GM12874 (cell line): ENCODE results near the gene ADAMTSL3.

Experiments used
- TF ChIP-seq, protein P1 (sequence below): IDR thresholded peaks from 2 replicates; pipeline ENCODE4 v1.5.1; 2011; ENCODE audit warnings: low read depth, mild to moderate bottlenecking, control low read depth, low read length, moderate library complexity; ENCODE audit not compliant: insufficient read depth

Gene ADAMTSL3

DNA sequence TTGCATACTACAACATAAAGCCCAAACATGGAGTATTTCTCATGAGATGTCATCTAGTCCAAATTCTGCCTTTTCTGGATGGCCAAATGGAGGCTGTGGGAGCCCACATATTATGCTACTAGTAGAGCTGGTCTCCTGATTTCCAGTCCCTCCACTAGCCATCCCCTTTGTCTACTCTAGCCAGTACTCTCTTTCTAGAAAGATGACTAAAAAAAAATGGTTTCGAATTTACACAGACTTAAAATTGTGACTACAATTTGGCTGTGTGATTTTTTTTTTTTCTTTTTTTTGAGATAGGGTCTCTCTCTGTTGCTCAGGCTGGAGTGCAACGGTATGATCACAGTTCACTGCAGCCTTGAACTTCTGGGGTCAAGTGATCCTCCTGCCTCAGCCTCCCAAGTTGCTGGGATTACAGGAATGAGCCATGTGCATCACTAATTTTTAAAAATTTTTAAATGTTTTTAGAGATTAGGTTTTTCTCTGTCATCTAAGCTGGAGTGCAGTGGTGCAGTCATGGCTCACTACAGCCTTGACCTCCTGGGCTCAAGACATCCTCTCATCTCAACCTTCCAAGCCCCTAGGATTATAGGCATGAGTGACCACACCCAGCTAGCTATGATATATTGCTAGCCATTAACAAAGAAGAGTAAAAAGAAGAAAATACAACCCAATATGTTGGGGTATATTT is 273.9 kb downstream of the ADAMTSL3 start:
- TF ChIP-seq, protein P1, sequence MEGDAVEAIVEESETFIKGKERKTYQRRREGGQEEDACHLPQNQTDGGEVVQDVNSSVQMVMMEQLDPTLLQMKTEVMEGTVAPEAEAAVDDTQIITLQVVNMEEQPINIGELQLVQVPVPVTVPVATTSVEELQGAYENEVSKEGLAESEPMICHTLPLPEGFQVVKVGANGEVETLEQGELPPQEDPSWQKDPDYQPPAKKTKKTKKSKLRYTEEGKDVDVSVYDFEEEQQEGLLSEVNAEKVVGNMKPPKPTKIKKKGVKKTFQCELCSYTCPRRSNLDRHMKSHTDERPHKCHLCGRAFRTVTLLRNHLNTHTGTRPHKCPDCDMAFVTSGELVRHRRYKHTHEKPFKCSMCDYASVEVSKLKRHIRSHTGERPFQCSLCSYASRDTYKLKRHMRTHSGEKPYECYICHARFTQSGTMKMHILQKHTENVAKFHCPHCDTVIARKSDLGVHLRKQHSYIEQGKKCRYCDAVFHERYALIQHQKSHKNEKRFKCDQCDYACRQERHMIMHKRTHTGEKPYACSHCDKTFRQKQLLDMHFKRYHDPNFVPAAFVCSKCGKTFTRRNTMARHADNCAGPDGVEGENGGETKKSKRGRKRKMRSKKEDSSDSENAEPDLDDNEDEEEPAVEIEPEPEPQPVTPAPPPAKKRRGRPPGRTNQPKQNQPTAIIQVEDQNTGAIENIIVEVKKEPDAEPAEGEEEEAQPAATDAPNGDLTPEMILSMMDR = no peak

DNA sequence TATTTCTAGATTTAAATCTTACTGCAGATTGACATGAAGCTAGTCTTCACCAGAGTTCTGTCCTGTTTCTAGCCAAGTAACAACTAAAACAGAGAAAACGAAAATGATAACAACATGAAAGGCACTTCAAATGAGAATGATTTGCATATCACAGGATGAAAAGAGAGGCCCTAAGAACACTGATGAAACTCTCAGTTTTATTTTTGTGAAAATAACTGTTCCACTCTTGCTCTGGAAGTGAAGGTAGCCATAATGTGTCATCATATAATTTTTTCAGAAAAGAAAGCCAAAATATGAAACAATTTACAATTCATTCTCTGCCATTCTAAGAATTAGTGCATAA is 274.4 kb downstream of the ADAMTSL3 start:
- TF ChIP-seq, protein P1 = no peak

DNA sequence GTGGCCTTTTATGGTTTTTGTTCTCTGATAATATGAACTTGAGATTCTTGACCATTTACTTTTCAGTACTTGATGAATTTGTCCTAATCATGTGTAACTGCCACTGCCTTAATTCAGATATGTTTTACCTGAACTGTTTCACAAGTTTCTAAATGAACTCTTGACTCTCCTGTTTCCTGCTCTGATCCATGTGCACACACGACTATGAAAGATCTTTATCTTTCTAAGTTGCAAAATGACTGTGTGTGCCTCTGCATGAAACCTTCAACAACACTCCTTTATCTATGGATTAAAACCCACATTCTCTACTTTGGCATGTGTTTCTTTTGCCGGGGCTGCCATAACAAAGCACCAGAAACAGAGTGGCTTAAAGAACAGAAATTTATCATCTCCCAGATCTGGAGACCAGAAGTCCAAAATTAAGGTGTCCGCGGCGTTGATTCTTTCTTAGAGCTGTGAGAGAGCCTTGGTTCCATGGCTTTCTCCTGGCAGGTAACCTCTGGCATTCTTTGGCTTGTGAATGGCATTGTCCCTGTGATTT is 275.0 kb downstream of the ADAMTSL3 start:
- TF ChIP-seq, protein P1 = no peak

DNA sequence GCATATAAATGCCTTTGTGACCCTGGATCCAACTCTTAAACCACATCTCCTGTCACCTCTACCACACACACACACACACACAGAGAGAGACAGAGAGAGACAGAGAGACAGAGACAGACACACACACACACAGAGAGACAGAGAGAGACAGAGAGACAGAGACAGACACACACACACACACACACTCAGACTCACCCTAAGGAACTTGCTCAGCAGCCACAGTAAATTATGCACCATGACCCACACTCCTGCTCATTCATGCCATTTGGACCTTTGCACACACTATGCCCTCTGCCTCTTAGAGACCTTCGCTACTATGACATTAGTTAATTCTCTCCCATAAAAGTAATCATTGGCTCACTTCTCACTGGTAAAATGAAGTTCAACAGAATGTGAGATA is 275.7 kb downstream of the ADAMTSL3 start:
- TF ChIP-seq, protein P1 = no peak

DNA sequence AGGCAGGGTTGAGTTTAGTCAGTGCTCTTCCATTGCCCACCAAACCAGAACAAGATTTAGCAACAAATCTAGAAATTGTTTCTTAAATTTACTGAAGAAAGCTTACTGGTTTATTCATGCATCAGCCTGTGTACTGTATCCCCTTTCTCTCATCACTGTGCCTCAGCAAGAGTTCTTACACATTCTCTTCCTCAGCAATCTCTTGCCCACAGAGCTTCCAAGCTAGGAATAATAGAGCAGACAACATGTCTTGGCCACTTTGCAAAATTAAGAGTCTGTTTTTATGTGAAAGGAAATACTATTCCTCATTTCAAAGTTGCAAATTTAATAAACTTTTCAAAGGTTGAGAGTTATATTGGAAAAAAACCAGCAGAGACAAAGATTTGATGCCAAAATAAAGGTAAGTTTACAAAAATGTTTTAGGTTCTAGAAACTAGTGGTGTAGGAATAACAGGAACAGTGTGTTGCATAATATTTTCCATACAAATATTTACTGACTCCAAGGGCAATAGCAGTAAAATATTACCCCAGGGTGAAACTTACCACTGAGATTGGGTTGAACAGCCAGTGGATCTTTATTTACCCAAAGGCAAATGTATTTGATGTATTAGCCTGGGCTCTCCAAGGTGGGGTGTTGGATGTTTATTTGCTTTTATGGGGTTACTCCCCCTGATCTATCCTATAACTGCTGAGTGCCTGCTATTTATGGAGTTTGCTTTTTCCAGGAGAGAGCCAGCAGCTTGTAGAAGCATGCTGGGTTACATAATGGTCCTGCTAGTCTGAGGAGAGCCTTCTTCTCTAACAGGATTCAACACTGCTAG is 276.7 kb downstream of the ADAMTSL3 start:
- TF ChIP-seq, protein P1 = no peak

DNA sequence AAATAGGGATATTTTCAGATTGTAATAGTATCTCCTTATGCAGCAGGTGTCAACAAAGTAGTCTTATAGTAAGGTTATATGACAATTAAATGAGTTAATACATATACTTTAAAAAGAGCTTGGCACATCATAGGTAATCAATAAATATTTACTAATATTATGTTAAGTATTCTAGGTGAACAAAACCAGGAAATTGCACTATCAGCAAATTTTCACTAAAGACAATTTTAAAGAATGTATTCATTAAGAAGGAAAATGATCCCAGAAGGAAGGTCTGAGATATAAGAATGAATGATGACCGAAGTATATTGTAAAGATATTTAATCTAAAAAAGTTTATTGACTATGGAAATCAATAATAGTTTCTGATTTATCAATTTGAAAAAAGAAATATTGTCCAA is 281.9 kb downstream of the ADAMTSL3 start:
- TF ChIP-seq, protein P1 = no peak

DNA sequence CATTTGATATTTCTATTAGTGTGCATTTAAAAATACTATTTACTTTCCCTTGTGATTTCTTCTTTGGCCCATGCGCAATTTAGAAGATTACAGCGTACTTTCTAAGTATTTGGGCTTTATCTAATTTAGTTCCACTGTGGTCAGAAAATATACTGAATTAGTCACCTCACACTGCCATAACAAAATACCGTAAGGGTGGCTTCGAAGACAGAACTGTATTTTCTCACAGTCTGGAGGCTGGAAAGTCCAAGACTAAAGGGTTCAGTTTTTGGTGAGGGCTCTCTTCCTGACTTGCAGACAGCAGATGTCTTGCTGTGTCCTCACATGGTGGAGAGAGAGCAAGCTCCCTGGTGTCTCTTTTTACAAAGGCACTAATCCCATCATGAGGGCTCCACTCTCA is 286.2 kb downstream of the ADAMTSL3 start:
- TF ChIP-seq, protein P1 = no peak
